IPS DF 6.9 (cell line): ENCODE data around the gene TMEM229B.
"Not testable (repeated sequence)": the region's sequence is repeated elsewhere in the genome, so short reads cannot be mapped to it uniquely, and the experiment has no call there.

Experiments used
- DNase-seq: peaks from one replicate; pipeline ENCODE4 v3.0.0-alpha.2; 2013; ENCODE audit warnings: low read depth, low spot score
- H3K27ac ChIP-seq: one replicate; pipeline ENCODE4 v1.5.1; 2013; ENCODE audit warnings: low read length, control low read depth
- H3K27me3 ChIP-seq: 2 replicates; pipeline ENCODE4 v1.6.1; 2013; ENCODE audit warnings: mild to moderate bottlenecking, low read length; ENCODE audit not compliant: control insufficient read depth, insufficient read depth
- H3K36me3 ChIP-seq: 2 replicates; pipeline ENCODE4 v1.6.1; 2013; ENCODE audit warnings: low read length; ENCODE audit not compliant: control insufficient read depth, insufficient read depth
- H3K4me1 ChIP-seq: 2 replicates; pipeline ENCODE4 v1.6.1; 2013; ENCODE audit warnings: low read length; ENCODE audit not compliant: control insufficient read depth, insufficient read depth
- H3K4me3 ChIP-seq: 2 replicates; pipeline ENCODE4 v1.5.1; 2013; ENCODE audit warnings: mild to moderate bottlenecking, low read length
- H3K9me3 ChIP-seq: 2 replicates; pipeline ENCODE4 v1.6.1; 2013; ENCODE audit warnings: low read length, inconsistent platforms; ENCODE audit not compliant: control insufficient read depth, insufficient read depth
- WGBS: extraction: QIAGEN DNeasy Blood & Tissue Kit; methylation state at CpG from one replicate; pipeline ENCODE4 v1.1.7; 2013; ENCODE audit warnings: mixed read lengths, missing lambda C conversion rate; ENCODE audit not compliant: insufficient read length, insufficient coverage; 5-methylcytosine and 5-hydroxymethylcytosine counted together

The TMEM229B gene

GRCh38 chr14:67459336-67459735 is 29.2 kb downstream of the TMEM229B start:
- no CpG with 5 or more reads among the region's 5 CpGs for WGBS
- Histone ChIP-seq H3K36me3 (no peaks in the 10 kb centered on the region), H3K9me3 (no peaks in the 10 kb centered on the region), H3K4me3 (no peak overlapping the region), H3K27me3 (no peaks in the 10 kb centered on the region), H3K4me1 (no peaks in the 10 kb centered on the region; the same call in 1 of the 2 replicates), H3K27ac (no peak overlapping the region)
- no peak for DNase-seq

- Histone ChIP-seq H3K27ac (no peak overlapping the region), H3K36me3 (no peaks in the 10 kb centered on the region), H3K9me3 (no peaks in the 10 kb centered on the region), H3K27me3 (no peaks in the 10 kb centered on the region), H3K4me3 (no peak overlapping the region), H3K4me1 (no peaks in the 10 kb centered on the region; the same call in 1 of the 2 replicates)
- no CpG with 5 or more reads among the region's 6 CpGs for WGBS
- no peak for DNase-seq
Observed at GRCh38 chr14:67457782-67458181, 30.7 kb downstream of the TMEM229B start.

- no peaks in the 10 kb centered on the region for H3K9me3 ChIP-seq
- no peak overlapping the region for H3K27ac ChIP-seq
- H3K36me3 ChIP-seq, result no peaks in the 10 kb centered on the region
- H3K4me1 ChIP-seq, result no peaks in the 10 kb centered on the region; the same call in 1 of the 2 replicates
- no CpG with 5 or more reads among the region's 5 CpGs for WGBS
- H3K4me3 ChIP-seq, result no peak overlapping the region
- no peaks in the 10 kb centered on the region for H3K27me3 ChIP-seq
- DNase-seq, result no peak
Observed at GRCh38 chr14:67456732-67457131, 31.8 kb downstream of the TMEM229B start.

- no peak overlapping the region for H3K4me3 ChIP-seq
- no CpG with 5 or more reads among the region's 5 CpGs for WGBS
- no peaks in the 10 kb centered on the region for H3K36me3 ChIP-seq
- H3K27me3 ChIP-seq, result no peaks in the 10 kb centered on the region
- H3K9me3 ChIP-seq, result no peaks in the 10 kb centered on the region
- no peak overlapping the region for H3K27ac ChIP-seq
- no peak for DNase-seq
- H3K4me1 ChIP-seq, result no peaks in the 10 kb centered on the region; the same call in 1 of the 2 replicates
Observed at GRCh38 chr14:67453575-67454300, 34.8 kb downstream of the TMEM229B start.

GRCh38 chr14:67451667-67452066 is 36.9 kb downstream of the TMEM229B start:
- not testable (repeated sequence) for DNase-seq, H3K36me3 ChIP-seq, H3K4me1 ChIP-seq, H3K27ac ChIP-seq, H3K27me3 ChIP-seq, H3K4me3 ChIP-seq, H3K9me3 ChIP-seq
- WGBS, result no CpG with 5 or more reads among the region's 6 CpGs

- H3K4me1 ChIP-seq, result no peaks in the 10 kb centered on the region
- H3K27me3 ChIP-seq, result no peaks in the 10 kb centered on the region
- H3K36me3 ChIP-seq, result no peaks in the 10 kb centered on the region
- H3K4me3 ChIP-seq, result no peak overlapping the region
- no peak for DNase-seq
- WGBS, result no CpG with 5 or more reads among the region's 2 CpGs
- no peaks in the 10 kb centered on the region for H3K9me3 ChIP-seq
- no peak overlapping the region for H3K27ac ChIP-seq
Observed at GRCh38 chr14:67449096-67449495, 39.4 kb downstream of the TMEM229B start.

GRCh38 chr14:67447033-67447381 is 41.5 kb downstream of the TMEM229B start:
- no CpG with 5 or more reads among the region's 1 CpG for WGBS
- peaks cover 2% of the 10 kb centered on the region; the same call in 1 of the 2 replicates for H3K4me1 ChIP-seq
- no peaks in the 10 kb centered on the region for H3K27me3 ChIP-seq
- H3K9me3 ChIP-seq, result no peaks in the 10 kb centered on the region
- no peaks in the 10 kb centered on the region for H3K36me3 ChIP-seq
- no peak overlapping the region for H3K4me3 ChIP-seq
- no peak overlapping the region for H3K27ac ChIP-seq
- DNase-seq, result no peak

GRCh38 chr14:67446371-67447032 is 42.0 kb downstream of the TMEM229B start:
- Histone ChIP-seq H3K27me3 (no peaks in the 10 kb centered on the region), H3K4me1 (peaks cover 2% of the 10 kb centered on the region; the same call in 1 of the 2 replicates), H3K36me3 (no peaks in the 10 kb centered on the region), H3K9me3 (no peaks in the 10 kb centered on the region), H3K4me3 (no peak overlapping the region), H3K27ac (no peak overlapping the region)
- no peak for DNase-seq
- no CpG with 5 or more reads among the region's 8 CpGs for WGBS

- no CpG with 5 or more reads among the region's 3 CpGs for WGBS
- H3K36me3 ChIP-seq, result no peaks in the 10 kb centered on the region
- H3K27me3 ChIP-seq, result no peaks in the 10 kb centered on the region
- H3K27ac ChIP-seq, result no peak overlapping the region
- no peak overlapping the region for H3K4me3 ChIP-seq
- peaks cover 2% of the 10 kb centered on the region; the same call in 1 of the 2 replicates for H3K4me1 ChIP-seq
- no peaks in the 10 kb centered on the region for H3K9me3 ChIP-seq
- DNase-seq, result no peak
Observed at GRCh38 chr14:67444395-67444794, 44.1 kb downstream of the TMEM229B start.

- Histone ChIP-seq H3K27me3 (no peaks in the 10 kb centered on the region), H3K4me1 (peaks cover 2% of the 10 kb centered on the region; the same call in 1 of the 2 replicates), H3K36me3 (no peaks in the 10 kb centered on the region), H3K9me3 (no peaks in the 10 kb centered on the region), H3K27ac (no peak overlapping the region), H3K4me3 (no peak overlapping the region)
- no peak for DNase-seq
- no CpG with 5 or more reads among the region's 8 CpGs for WGBS
Observed at GRCh38 chr14:67442139-67442906, 46.2 kb downstream of the TMEM229B start.
